Measurements from ENCODE around the gene MEIOSIN. TPM values are rescaled to one million over a fixed set of nuclear protein-coding genes. Genes with fewer than 3 reads are reported as not detected.

Gene MEIOSIN
- total and polyA plus RNA-seq, 2 donors from 2014 or later: not detected

DNA sequence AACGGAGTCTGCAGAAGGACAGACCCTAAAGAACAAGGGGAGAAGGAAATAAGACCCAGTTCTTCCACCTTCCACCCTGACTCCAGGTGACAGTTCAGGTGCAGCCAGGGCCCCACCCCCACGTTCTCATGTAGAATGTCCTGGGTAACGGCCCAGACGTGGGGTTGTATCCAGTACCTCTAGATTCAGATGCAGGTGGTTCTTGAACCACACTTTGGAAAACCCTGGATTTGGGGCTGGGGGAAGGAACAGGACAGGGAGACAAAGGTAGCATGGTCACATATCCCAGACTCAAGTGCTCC lies 46.9 kb downstream of the MEIOSIN start:
- no peaks in the 10 kb centered on the region for H3K9me3 ChIP-seq (ENCODE audit: control insufficient read depth in 2 of 3, insufficient read depth in 1 of 3, low read length in 3 of 3)
- peaks cover 0 to 5% (median 0%) of the 10 kb centered on the region in 3 donors for H3K36me3 ChIP-seq (ENCODE audit: control insufficient read depth in 2 of 3, insufficient read depth in 3 of 3, low read length in 3 of 3)
- no peak overlapping the region for H3K27ac ChIP-seq (ENCODE audit: low read depth in 2 of 2, low read length in 2 of 2)
- TF ChIP-seq, protein P1, sequence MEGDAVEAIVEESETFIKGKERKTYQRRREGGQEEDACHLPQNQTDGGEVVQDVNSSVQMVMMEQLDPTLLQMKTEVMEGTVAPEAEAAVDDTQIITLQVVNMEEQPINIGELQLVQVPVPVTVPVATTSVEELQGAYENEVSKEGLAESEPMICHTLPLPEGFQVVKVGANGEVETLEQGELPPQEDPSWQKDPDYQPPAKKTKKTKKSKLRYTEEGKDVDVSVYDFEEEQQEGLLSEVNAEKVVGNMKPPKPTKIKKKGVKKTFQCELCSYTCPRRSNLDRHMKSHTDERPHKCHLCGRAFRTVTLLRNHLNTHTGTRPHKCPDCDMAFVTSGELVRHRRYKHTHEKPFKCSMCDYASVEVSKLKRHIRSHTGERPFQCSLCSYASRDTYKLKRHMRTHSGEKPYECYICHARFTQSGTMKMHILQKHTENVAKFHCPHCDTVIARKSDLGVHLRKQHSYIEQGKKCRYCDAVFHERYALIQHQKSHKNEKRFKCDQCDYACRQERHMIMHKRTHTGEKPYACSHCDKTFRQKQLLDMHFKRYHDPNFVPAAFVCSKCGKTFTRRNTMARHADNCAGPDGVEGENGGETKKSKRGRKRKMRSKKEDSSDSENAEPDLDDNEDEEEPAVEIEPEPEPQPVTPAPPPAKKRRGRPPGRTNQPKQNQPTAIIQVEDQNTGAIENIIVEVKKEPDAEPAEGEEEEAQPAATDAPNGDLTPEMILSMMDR (IDR thresholded peaks at IDR 0.05; ENCODE audit: borderline replicate concordance, extremely low read depth, insufficient read depth): no peak
- no peak for FAIRE-seq
- H3K4me3 ChIP-seq (ENCODE audit: low read length in 3 of 3): peak overlapping the region in 1 of 3 donors; percentile 8
- H3K27me3 ChIP-seq (ENCODE audit: control insufficient read depth, insufficient read depth, low read length): no peaks in the 10 kb centered on the region
- intact Hi-C loops (cut with DNase I): no loop called here
- peaks cover 0 to 24% (median 0%) of the 10 kb centered on the region in 3 donors for H3K4me1 ChIP-seq (ENCODE audit: control insufficient read depth in 2 of 3, insufficient read depth in 2 of 3, low read depth in 1 of 3, low read length in 3 of 3)
- peak overlapping the region in 1 of 3 donors; percentile 13 for H3K9ac ChIP-seq (ENCODE audit: low read length in 3 of 3)
- DNase-seq: peak in 1 of 5 donors; percentile 64

DNA sequence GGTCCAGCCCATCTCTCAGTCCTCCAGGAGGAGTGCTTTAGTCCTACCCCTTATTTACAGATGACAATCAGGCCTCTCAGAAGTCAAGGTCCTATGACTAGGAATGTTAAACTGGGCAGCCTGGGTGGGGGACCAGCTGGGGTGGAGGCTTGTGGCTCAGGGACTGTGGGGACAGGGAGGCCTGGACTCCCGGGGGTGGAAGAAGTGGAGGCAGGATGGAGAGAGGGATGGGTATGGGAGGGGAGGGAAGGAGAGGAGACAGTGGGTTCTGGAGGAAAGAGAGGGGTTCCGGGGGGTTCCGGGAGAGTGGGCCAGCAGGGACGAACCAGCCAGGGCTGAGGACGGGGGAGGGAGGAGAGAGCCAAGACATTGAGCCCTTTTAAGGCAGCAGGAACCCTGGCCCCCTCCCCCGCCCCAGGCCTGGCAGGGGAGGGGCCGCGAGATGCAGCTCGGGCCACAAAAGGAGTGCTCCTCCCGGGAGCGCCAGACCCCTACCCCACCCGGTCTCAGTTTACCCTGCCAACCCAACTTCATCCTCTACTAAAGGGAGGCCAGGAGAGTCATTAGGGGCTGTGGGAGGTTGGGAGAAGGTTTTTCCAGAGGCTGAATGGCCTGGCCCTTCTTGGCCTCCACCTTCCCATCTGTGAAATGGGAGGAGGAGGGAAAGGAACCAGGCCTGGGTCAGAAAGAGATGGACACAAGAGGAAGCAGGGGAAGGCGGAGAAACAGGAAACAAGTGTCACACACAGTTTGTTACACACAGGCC lies 47.4 kb downstream of the MEIOSIN start:
- TF ChIP-seq, protein P1 (IDR thresholded peaks at IDR 0.05; ENCODE audit: borderline replicate concordance, extremely low read depth, insufficient read depth): no peak
- Histone ChIP-seq H3K9me3 (ENCODE audit: control insufficient read depth in 2 of 3, insufficient read depth in 1 of 3, low read length in 3 of 3) (no peaks in the 10 kb centered on the region), H3K27ac (ENCODE audit: low read depth in 2 of 2, low read length in 2 of 2) (no peak overlapping the region), H3K9ac (ENCODE audit: low read length in 3 of 3) (peak overlapping the region in 1 of 3 donors; percentile 22), H3K4me3 (ENCODE audit: low read length in 3 of 3) (peak overlapping the region in 1 of 3 donors; percentile 32), H3K36me3 (ENCODE audit: control insufficient read depth in 2 of 3, insufficient read depth in 3 of 3, low read length in 3 of 3) (peaks cover 0 to 5% (median 0%) of the 10 kb centered on the region in 3 donors), H3K4me1 (ENCODE audit: control insufficient read depth in 2 of 3, insufficient read depth in 2 of 3, low read depth in 1 of 3, low read length in 3 of 3) (peaks cover 0 to 24% (median 0%) of the 10 kb centered on the region in 3 donors), H3K27me3 (ENCODE audit: control insufficient read depth, insufficient read depth, low read length) (no peaks in the 10 kb centered on the region)
- FAIRE-seq (no peak), DNase-seq (peak in 1 of 5 donors; percentile 66)
- intact Hi-C loops (cut with DNase I): no loop called here

DNA sequence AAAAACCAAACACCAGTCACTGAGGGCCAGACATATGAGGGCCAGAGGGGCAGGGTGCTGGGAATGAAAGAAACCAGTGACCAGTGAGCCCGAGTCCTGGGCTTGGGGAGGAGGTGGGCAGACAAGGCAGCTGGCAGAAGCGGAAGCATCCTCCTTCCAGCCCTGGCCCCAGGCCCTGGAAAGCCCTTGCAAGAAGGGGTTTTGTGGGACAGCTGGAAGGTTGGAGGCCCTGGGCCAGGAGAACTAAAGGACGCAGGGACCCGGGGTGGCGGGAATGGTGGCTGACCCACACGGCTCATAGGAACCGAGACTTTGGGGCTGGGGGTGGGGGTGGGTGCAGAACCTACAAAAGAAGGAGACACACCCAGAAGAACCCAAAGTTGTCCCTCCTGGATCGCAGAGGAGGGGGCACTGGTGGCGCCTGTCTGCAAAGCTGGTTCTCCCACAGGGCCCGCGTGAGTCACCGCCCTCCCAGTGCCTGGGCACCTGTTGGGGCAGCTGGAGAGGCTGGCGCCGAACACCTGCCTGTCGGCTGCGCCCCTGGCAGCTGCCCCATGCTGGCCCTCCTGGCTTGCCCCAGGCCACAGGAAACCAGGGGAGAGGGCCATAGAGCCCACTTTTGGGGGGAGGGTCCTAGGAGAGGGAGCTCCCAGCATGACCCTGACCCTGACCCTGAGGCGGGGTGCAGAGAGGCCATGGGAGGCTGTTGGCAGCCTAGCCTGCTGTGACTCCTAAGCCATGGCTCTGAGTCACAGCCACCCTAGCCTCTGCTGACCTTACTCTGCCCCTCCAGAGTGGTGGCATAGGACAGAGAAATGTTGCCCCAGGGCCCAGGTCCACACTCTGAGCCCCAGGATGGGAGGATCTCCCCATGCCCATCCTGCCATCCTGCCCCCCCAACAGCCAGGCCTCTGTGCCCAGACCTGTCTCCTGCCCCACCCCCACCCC lies 48.2 kb downstream of the MEIOSIN start:
- intact Hi-C loops (cut with DNase I): no loop called here
- Histone ChIP-seq H3K4me3 (ENCODE audit: low read length in 3 of 3) (peak overlapping the region in 1 of 3 donors; percentile 32), H3K9ac (ENCODE audit: low read length in 3 of 3) (peak overlapping the region in 1 of 3 donors; percentile 22), H3K36me3 (ENCODE audit: control insufficient read depth in 2 of 3, insufficient read depth in 3 of 3, low read length in 3 of 3) (peaks cover 0 to 5% (median 0%) of the 10 kb centered on the region in 3 donors), H3K27ac (ENCODE audit: low read depth in 2 of 2, low read length in 2 of 2) (peak overlapping the region in 1 of 2 donors; percentile 61), H3K4me1 (ENCODE audit: control insufficient read depth in 2 of 3, insufficient read depth in 2 of 3, low read depth in 1 of 3, low read length in 3 of 3) (peaks cover 0 to 24% (median 0%) of the 10 kb centered on the region in 3 donors), H3K9me3 (ENCODE audit: control insufficient read depth in 2 of 3, insufficient read depth in 1 of 3, low read length in 3 of 3) (no peaks in the 10 kb centered on the region), H3K27me3 (ENCODE audit: control insufficient read depth, insufficient read depth, low read length) (no peaks in the 10 kb centered on the region)
- no peak for FAIRE-seq
- peak in 2 of 5 donors; percentile 66 to 83 for DNase-seq
- TF ChIP-seq, protein P1 (IDR thresholded peaks at IDR 0.05; ENCODE audit: borderline replicate concordance, extremely low read depth, insufficient read depth): no peak
